Parietal lobe (tissue), 1 donor: ENCODE measurements around the gene USP17L24. TPM values are rescaled to one million over a fixed set of nuclear protein-coding genes. Genes with fewer than 3 reads are reported as not detected.

Experiments used
- total RNA-seq: library from RNA; depleted of rRNA; stranded (reverse); fragments of >200 nt; gene quantifications from one replicate; pipeline ENCODE4 v1.2.3, GENCODE V29; 2014

USP17L24 gene
- total RNA-seq, result not detected

GRCh38 chr4:9324865-9325264, at the start of gene USP17L24:
Gene USP17L24 (plus strand): TSS chr4:9325165. CDS start chr4:9325165, 0 bp downstream.

GRCh38 chr4:9329611-9330010, 4.6 kb downstream of the USP17L24 start, which contains the start of gene USP17L25:
Gene USP17L25 (plus strand): TSS chr4:9329911. CDS start chr4:9329911, 0 bp downstream.

GRCh38 chr4:9334358-9334757, 9.4 kb downstream of the USP17L24 start, which contains the start of gene USP17L26:
Gene USP17L26 (plus strand): TSS chr4:9334658. CDS start chr4:9334658, 0 bp downstream.

GRCh38 chr4:9339103-9339502, 14.1 kb downstream of the USP17L24 start, which contains the start of gene USP17L5:
Gene USP17L5 (plus strand): TSS chr4:9339403. CDS start chr4:9339403, 0 bp downstream.

GRCh38 chr4:9343848-9344247, 18.9 kb downstream of the USP17L24 start, which contains the start of gene USP17L27:
Gene USP17L27 (plus strand): TSS chr4:9344148. CDS start chr4:9344148, 0 bp downstream.

GRCh38 chr4:9348593-9348992, 23.6 kb downstream of the USP17L24 start, which contains the start of gene USP17L28:
Gene USP17L28 (plus strand): TSS chr4:9348893. CDS start chr4:9348893, 0 bp downstream.

GRCh38 chr4:9353338-9353737, 28.4 kb downstream of the USP17L24 start, which contains the start of gene USP17L29:
Gene USP17L29 (plus strand): TSS chr4:9353638. CDS start chr4:9353638, 0 bp downstream.

GRCh38 chr4:9362829-9363228, 37.9 kb downstream of the USP17L24 start, which contains the start of gene USP17L30:
Gene USP17L30 (plus strand): TSS chr4:9363129. CDS start chr4:9363129, 0 bp downstream.

Other genes starting within 250 kb of the USP17L24 start
- gene FAM90A26, start 154.8 kb upstream of the USP17L24 start, total RNA-seq, result not detected
- not detected for gene USP17L10, start 114.5 kb upstream of the USP17L24 start, total RNA-seq
- not detected for gene USP17L11, start 109.8 kb upstream of the USP17L24 start, total RNA-seq
- not detected for gene USP17L12, start 105.0 kb upstream of the USP17L24 start, total RNA-seq
- gene USP17L13, start 100.3 kb upstream of the USP17L24 start, total RNA-seq, result not detected
- gene USP17L15, start 90.8 kb upstream of the USP17L24 start, total RNA-seq, result not detected
- gene USP17L17, start 81.3 kb upstream of the USP17L24 start, total RNA-seq, result not detected
- not detected for gene USP17L18, start 76.5 kb upstream of the USP17L24 start, total RNA-seq
- not detected for gene USP17L19, start 71.8 kb upstream of the USP17L24 start, total RNA-seq
- gene USP17L20, start 67.0 kb upstream of the USP17L24 start, total RNA-seq, result not detected
- gene USP17L21, start 62.3 kb upstream of the USP17L24 start, total RNA-seq, result not detected
- not detected for gene USP17L22, start 57.5 kb upstream of the USP17L24 start, total RNA-seq
- gene USP17L25, start 4.7 kb downstream of the USP17L24 start, total RNA-seq, result not detected
- gene USP17L26, start 9.5 kb downstream of the USP17L24 start, total RNA-seq, result not detected
- gene USP17L5, start 14.2 kb downstream of the USP17L24 start, total RNA-seq, result not detected
- gene USP17L27, start 19.0 kb downstream of the USP17L24 start, total RNA-seq, result not detected
- gene USP17L28, start 23.7 kb downstream of the USP17L24 start, total RNA-seq, result not detected
- gene USP17L29, start 28.5 kb downstream of the USP17L24 start, total RNA-seq, result not detected
- gene USP17L30, start 38.0 kb downstream of the USP17L24 start, total RNA-seq, result not detected
- gene DEFB131A, start 119.2 kb downstream of the USP17L24 start, total RNA-seq, result not detected